K562 (cell line): ENCODE data around the gene ZNF318. TPM values are rescaled to one million over a fixed set of nuclear protein-coding genes. Genes with fewer than 3 reads are reported as not detected.
A peak's percentile ranks its signal among the peaks of the same experiment; 100 is the strongest.
"Not testable (repeated sequence)": the region's sequence is repeated elsewhere in the genome, so short reads cannot be mapped to it uniquely, and the experiment has no call there.

Experiments
- ATAC-seq: fragments of 200-7000 bp; cut with Tn5 transposase; 3 replicates; pipeline ENCODE4 v1.9.1; 2020; ENCODE audit warnings: moderate library complexity
- BruUV-seq: library from RNA; stranded (reverse); fragments of 400-500 nt; replicated peaks from 2 replicates; lab custom pipeline; 2021; lab: Mats Ljungman, UMichigan
- CTCF ChIA-PET: fragments of 300-600 bp; formaldehyde crosslinking; extraction: SDS; loops from one replicate; lab custom pipeline; 2021; ENCODE audit warnings: low intra/inter-chr PET ratio; lab: Yijun Ruan, JAX
- POLR2A ChIA-PET: fragments of 300-600, 350-650 bp; sonication (Branson Sonifier 250); formaldehyde crosslinking; extraction: SDS; loops from one replicate; lab custom pipeline; 2021; ENCODE audit warnings: antibody characterized with exemption, inconsistent platforms; lab: Yijun Ruan, JAX
- DNase-seq, 4 experiments: peaks; one replicate each; pipeline versions ENCODE4 v3.0.0 to v3.0.0-alpha.2; 2011 to 2018; ENCODE audit warnings: low spot score in 3 of 4, mixed read lengths in 3 of 4; ENCODE audit errors: extremely low read depth in 1 of 4
- FAIRE-seq: peaks from 2 replicates; lab custom pipeline; 2011; peaks lifted over from hg19 to GRCh38; lab: Jason Lieb, UNC
- H2AFZ ChIP-seq: 2 replicates; pipeline ENCODE4 v1.6.0; 2011; ENCODE audit warnings: low read depth, low read length, control low read depth, inconsistent platforms
- H3K27ac ChIP-seq: fragments of 200-600 bp; 3 replicates; pipeline ENCODE4 v1.8.0; 2011; ENCODE audit warnings: low read depth, mild to moderate bottlenecking, control low read depth, inconsistent platforms, low read length, moderate library complexity, mixed read lengths; ENCODE audit errors: extremely low read depth
- H3K27me3 ChIP-seq, 2 experiments: fragments of 300-600 bp in 1 of 2; 2 replicates in 1 of 2; 3 replicates in 1 of 2; pipeline versions ENCODE4 v1.6.0 to v1.8.0; 2011; ENCODE audit warnings: inconsistent platforms in 2 of 2, low read length in 2 of 2, mild to moderate bottlenecking in 1 of 2, mixed read lengths in 1 of 2, moderate library complexity in 1 of 2; ENCODE audit not compliant: control insufficient read depth in 2 of 2, insufficient read depth in 2 of 2
- H3K36me3 ChIP-seq: fragments of 300-600 bp; 3 replicates; pipeline ENCODE4 v1.8.0; 2011; ENCODE audit warnings: mild to moderate bottlenecking, low read length, inconsistent platforms; ENCODE audit not compliant: control insufficient read depth, insufficient read depth
- H3K4me1 ChIP-seq, 2 experiments: fragments of 200-600 bp in 1 of 2; replicated peaks in 1 of 2; 2 replicates in 1 of 2; 3 replicates in 1 of 2; pipeline versions ENCODE4 v1.5.1 to v1.8.0; 2011; ENCODE audit warnings: inconsistent platforms in 2 of 2, low read length in 2 of 2, mild to moderate bottlenecking in 1 of 2, mixed read lengths in 1 of 2, moderate library complexity in 1 of 2; ENCODE audit not compliant: control insufficient read depth in 2 of 2, insufficient read depth in 2 of 2
- H3K4me2 ChIP-seq: 2 replicates; pipeline ENCODE4 v1.6.1; 2011; ENCODE audit warnings: low read length, control low read depth, inconsistent platforms, mixed read lengths; ENCODE audit not compliant: insufficient read depth
- H3K4me3 ChIP-seq: fragments of 200-600 bp; sonication (generic), shearing (Covaris generic); 2 replicates; pipeline ENCODE4 v1.5.1; 2016; ENCODE audit warnings: control low read depth, inconsistent platforms
- H3K79me2 ChIP-seq: fragments of 200-600 bp; 3 replicates; pipeline ENCODE4 v1.8.0; 2011; ENCODE audit warnings: low read length, inconsistent platforms; ENCODE audit not compliant: control insufficient read depth, insufficient read depth
- H3K9ac ChIP-seq, 2 experiments: 2 replicates each; pipeline versions ENCODE4 v1.6.0 to v1.6.1; 2011; ENCODE audit warnings: low read depth in 2 of 2, low read length in 2 of 2, control low read depth in 1 of 2, inconsistent platforms in 1 of 2, mild to moderate bottlenecking in 1 of 2, mixed read lengths in 1 of 2; ENCODE audit not compliant: insufficient read depth in 1 of 2
- H3K9me1 ChIP-seq: one replicate; pipeline ENCODE4 v1.6.0; 2011; ENCODE audit warnings: inconsistent platforms, mild to moderate bottlenecking, low read length, moderate library complexity; ENCODE audit not compliant: control insufficient read depth, insufficient read depth
- H3K9me3 ChIP-seq: replicated peaks from 2 replicates; pipeline ENCODE4 v1.5.1; 2011; ENCODE audit warnings: low read depth, low read length, inconsistent platforms; ENCODE audit not compliant: control insufficient read depth, insufficient read depth
- H4K20me1 ChIP-seq: replicated peaks from 2 replicates; pipeline ENCODE4 v1.6.1; 2011; ENCODE audit warnings: low read length, inconsistent platforms, mixed read lengths; ENCODE audit not compliant: control insufficient read depth, insufficient read depth
- WGBS: fragments of 100-300 bp; shearing (Covaris generic); methylation state at CpG from one replicate; pipeline ENCODE4 v1.1.6; 2016; ENCODE audit warnings: low coverage, mixed read lengths; ENCODE audit not compliant: insufficient coverage; ENCODE audit errors: missing lambda C conversion rate; 5-methylcytosine and 5-hydroxymethylcytosine counted together
- in situ Hi-C: fragments of 300-500 bp; cut with MboI; formaldehyde crosslinking; loops from 4 replicates; pipeline ENCODE4 v1.15.0; 2018; ENCODE audit warnings: inconsistent platforms, mixed read lengths
- intact Hi-C: fragments of 100-400 bp; cut with micrococcal nuclease; formaldehyde crosslinking; loops from 2 replicates; pipeline ENCODE4 v1.14.2; 2022
- polyA plus RNA-seq, 8 experiments: library from polyadenylated mRNA; depleted of rRNA in 4 of 8; stranded (reverse) in 5 of 8; unstranded in 3 of 8; fragments of >200 nt; fragmentation: Nextera tagmentation in 2 of 8; fragmentation: Illumina TruSeq in 1 of 8; extraction: Ambion mirVana in 2 of 8; extraction: Trizol in 1 of 8; gene quantifications; 2 replicates each; pipeline versions ENCODE4 v1.2.1 to v1.2.3, GENCODE V29; 2011 to 2014; ENCODE audit warnings: inconsistent platforms in 1 of 8, missing spikeins in 1 of 8
- total RNA-seq, 7 experiments: library from RNA; depleted of rRNA in 6 of 7; stranded (reverse); fragments of >200 nt in 6 of 7; fragmentation: Illumina TruSeq in 2 of 7; extraction: Trizol in 2 of 7; gene quantifications; 2 replicates each; pipeline versions ENCODE4 v1.2.1 to v1.2.3, GENCODE V29; 2011 to 2021; ENCODE audit warnings: low replicate concordance in 1 of 7
- TF ChIP-seq, protein P1 (sequence below), 2 experiments: fragments of 450-650 bp in 1 of 2; sonication (generic) in 1 of 2; formaldehyde crosslinking in 1 of 2; IDR thresholded peaks in 1 of 2; conservative IDR thresholded peaks in 1 of 2; 2 replicates each; pipeline versions ENCODE4 v1.6.1 to v1.8.1; 2016 to 2023; ENCODE audit warnings: mild to moderate bottlenecking in 2 of 2, moderate library complexity in 2 of 2, inconsistent platforms in 1 of 2, missing genetic modification reagents in 1 of 2

ZNF318 gene
- total and polyA plus RNA-seq, 9 of the 15 experiments (the other 6 are each of a cell fraction or from before 2014, with no cell fraction given), result 3.2 to 19.0 (median 9.2) TPM

DNA sequence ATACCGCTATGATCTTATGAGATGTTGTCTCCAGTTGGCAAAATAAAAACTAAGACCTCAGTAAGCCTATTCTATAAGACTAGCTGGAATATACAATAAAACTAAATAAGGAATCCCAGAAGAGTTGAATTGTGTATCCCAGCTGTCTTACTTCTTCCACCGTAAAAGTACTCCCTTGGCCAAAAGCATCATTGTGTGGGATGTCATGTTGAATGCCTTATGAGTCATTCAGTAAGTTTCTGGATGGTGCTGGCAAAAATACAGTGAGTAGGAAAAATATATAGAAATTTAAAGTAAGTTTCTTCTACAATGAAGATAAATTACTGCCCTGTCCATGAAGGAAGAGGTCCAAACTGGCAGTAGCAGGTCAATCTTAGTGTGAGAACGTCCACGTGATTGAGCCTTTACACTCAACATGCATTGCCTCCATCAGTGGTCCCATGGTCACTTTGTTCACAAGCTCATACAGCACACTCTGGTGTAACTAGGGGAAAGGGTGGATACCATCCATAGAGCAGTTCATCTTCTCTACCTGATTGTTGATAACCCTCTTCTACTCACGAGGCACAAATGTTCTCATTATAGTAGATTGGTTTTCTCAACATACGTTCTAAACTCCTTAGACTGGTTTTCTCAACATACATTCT lies 13.7 kb upstream of the ZNF318 start (continued):
- TF ChIP-seq, protein P1, sequence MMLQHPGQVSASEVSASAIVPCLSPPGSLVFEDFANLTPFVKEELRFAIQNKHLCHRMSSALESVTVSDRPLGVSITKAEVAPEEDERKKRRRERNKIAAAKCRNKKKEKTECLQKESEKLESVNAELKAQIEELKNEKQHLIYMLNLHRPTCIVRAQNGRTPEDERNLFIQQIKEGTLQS (IDR thresholded peaks at IDR 0.05), result peak; percentile 30
- TF ChIP-seq, protein P1 (CRISPR knock-in tag; conservative IDR thresholded peaks at IDR 0.05), result no peak

- DNase-seq, H3K9me1 ChIP-seq, H3K4me3 ChIP-seq, in situ Hi-C loops, H4K20me1 ChIP-seq, H3K4me1 ChIP-seq, H3K4me2 ChIP-seq, BruUV-seq, H2AFZ ChIP-seq, H3K79me2 ChIP-seq, FAIRE-seq, ATAC-seq, intact Hi-C loops, H3K27ac ChIP-seq, CTCF ChIA-PET, H3K9ac ChIP-seq, H3K9me3 ChIP-seq, H3K36me3 ChIP-seq: not testable (repeated sequence)
- POLR2A ChIA-PET, result interaction anchor here (1.1 to 2.9 kb wide), 2 partner anchors 10 to 13 kb away, joined by 3 to 9 read pairs; no protein-coding TSS in a partner anchor
- peaks cover 18 to 23% of the 10 kb centered on the region in 2 experiments for H3K27me3 ChIP-seq
- 3% methylated on average over 9 of the region's 9 CpGs for WGBS
Observed at GRCh38 chr6:43380858-43381257, 11.4 kb upstream of the ZNF318 start.
